Measurements from ENCODE around the gene PAFAH1B1. TPM values are rescaled to one million over a fixed set of nuclear protein-coding genes. Genes with fewer than 3 reads are reported as not detected.

PAFAH1B1 gene
- total RNA-seq, 4 donors from 2014 or later: 99.2 to 106 (median 105) TPM

DNA sequence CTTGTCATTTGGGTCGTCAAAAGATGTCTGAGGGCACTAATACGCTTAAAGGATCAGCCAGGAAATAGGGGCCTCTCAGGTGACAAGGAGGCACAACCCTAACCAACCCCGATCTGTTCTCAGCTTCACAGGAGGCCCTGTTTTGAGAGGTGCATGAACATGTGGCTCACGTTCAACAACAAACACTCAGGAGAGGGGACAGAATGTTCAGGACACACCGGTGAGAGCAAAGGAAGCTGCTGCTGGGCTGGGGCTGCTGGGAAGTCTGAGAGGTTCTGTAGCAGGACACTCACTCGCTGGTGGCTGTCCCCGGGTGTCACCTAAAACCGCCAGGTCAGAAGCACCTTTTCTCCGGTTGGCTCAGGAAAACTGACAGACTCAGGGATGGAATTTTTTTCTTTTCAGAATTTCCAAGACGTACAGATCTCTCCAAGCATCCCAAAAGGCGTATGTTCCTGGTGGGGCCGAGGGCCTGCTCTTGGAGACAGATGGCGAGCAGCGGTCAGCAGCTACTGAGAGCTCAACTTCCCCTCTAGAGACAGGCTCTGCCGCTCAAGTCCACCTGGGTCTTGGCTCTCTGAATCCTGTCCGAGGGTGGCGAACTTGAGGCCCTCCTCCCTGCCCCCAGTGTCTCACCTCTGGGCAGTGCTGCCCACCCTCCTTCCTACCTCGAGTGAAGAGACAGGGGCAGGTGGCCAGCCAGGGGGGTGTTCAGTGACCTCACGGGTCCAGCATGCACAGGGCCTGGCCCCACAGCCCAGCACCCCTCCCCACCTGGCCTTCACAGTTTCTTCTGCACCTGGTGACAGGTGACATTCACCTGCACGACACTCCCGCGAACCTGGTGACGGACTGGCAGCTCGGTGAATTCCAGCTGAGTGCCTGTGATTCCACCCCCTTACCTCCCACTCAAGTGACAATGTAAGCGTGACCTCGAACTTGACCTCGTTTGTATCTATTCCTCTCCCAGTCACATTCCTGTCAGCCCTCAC, 95.2 kb downstream of the PAFAH1B1 start:
- ATAC-seq (peak; percentile 64 to 73), DNase-seq (peak; percentile 86 to 88)
- peak overlapping the region; percentile 82 to 94 (median 90) for H3K27ac ChIP-seq
- H3K9me3 ChIP-seq: no peaks in the 10 kb centered on the region
- TF ChIP-seq POLR2A (IDR thresholded peaks at IDR 0.05): peak in 1 of 2 donors; percentile 50
- TF ChIP-seq CTCF (IDR thresholded peaks at IDR 0.05 in 4 of 5, conservative IDR thresholded peaks at IDR 0.05 in 1 of 5): no peak
- no peak overlapping the region for H3K4me3 ChIP-seq
- in situ Hi-C loops (cut with MboI; ENCODE audit: low sequenced_read_pairs in 4 of 4) (no loop called here), intact Hi-C loops (cut with DNase I; ENCODE audit: low total_unique reads) (loop anchor here (5.0 kb wide), 1 partner anchor 96 kb away; the partner anchor contains the start of gene PAFAH1B1)
- H3K27me3 ChIP-seq: no peaks in the 10 kb centered on the region
- H3K36me3 ChIP-seq: peaks cover 0 to 45% of the 10 kb centered on the region in 2 donors
- H3K4me1 ChIP-seq: peaks cover 38 to 41% of the 10 kb centered on the region in 2 donors

DNA sequence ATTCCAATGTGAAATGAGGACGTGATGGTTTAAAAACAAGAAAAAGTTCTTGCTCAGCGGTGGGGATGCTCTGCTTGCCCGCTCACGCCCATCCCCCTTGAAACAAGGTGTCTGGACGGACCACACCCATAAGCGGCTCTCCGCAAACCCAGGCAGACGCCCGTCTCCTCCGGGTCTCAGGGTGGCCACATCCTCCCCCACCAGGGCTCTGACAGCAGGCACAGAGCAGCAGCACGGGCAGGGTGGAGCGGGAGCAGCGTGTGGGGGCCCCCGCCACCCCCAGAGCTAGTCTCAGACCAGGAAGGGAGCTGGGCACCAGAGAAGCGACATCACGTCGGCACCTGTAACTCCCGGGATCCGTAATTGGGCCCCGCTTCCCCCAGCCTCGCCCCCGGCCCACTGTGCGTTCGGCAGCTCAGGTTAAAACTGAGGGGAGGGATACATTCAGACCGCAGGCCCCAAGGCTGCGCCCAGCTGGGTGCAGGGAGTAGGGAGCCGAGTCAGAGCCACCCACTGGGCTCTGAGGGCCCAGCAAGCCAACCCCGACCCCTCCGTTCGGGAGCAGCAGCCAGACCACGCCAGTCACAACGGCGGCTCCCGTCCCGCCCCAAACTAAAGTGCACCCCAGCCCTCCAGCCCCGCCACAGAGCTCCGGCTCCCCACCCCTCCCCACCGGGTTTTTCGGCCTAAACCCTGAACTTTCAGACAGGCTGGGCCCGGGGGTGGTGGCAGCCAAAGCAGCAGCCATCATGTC, 96.1 kb downstream of the PAFAH1B1 start:
- H3K4me3 ChIP-seq: peak overlapping the region in 2 of 4 donors; percentile 4 to 6
- intact Hi-C loops (cut with DNase I; ENCODE audit: low total_unique reads): loop anchor here (5.0 kb wide), 1 partner anchor 97 kb away; the partner anchor contains the start of gene PAFAH1B1
- peak in 1 of 2 donors; percentile 54 for DNase-seq
- peaks cover 0 to 45% of the 10 kb centered on the region in 2 donors for H3K36me3 ChIP-seq
- H3K27me3 ChIP-seq: no peaks in the 10 kb centered on the region
- peaks cover 38 to 41% of the 10 kb centered on the region in 2 donors for H3K4me1 ChIP-seq
- in situ Hi-C loops (cut with MboI; ENCODE audit: low sequenced_read_pairs in 4 of 4): no loop called here
- H3K9me3 ChIP-seq: no peaks in the 10 kb centered on the region
- no peak for ATAC-seq
- TF ChIP-seq CTCF (IDR thresholded peaks at IDR 0.05 in 4 of 5, conservative IDR thresholded peaks at IDR 0.05 in 1 of 5): no peak
- no peak for TF ChIP-seq POLR2A (IDR thresholded peaks at IDR 0.05)
- H3K27ac ChIP-seq: peak overlapping the region; percentile 82 to 94 (median 90)

GRCh38 chr17:2690165-2691068, 97.0 kb downstream of the PAFAH1B1 start:
- Histone ChIP-seq H3K27me3 (no peaks in the 10 kb centered on the region), H3K4me1 (peaks cover 38 to 41% of the 10 kb centered on the region in 2 donors), H3K36me3 (peaks cover 0 to 53% of the 10 kb centered on the region in 2 donors), H3K4me3 (peak overlapping the region in 1 of 4 donors; percentile 4), H3K27ac (peak overlapping the region; percentile 82 to 94 (median 90)), H3K9me3 (no peaks in the 10 kb centered on the region)
- in situ Hi-C loops (cut with MboI; ENCODE audit: low sequenced_read_pairs in 4 of 4): no loop called here
- peak in 1 of 2 donors; percentile 27 for DNase-seq
- no peak for ATAC-seq
- TF ChIP-seq POLR2A (IDR thresholded peaks at IDR 0.05): no peak
- TF ChIP-seq CTCF (IDR thresholded peaks at IDR 0.05 in 4 of 5, conservative IDR thresholded peaks at IDR 0.05 in 1 of 5): no peak
- intact Hi-C loops (cut with DNase I; ENCODE audit: low total_unique reads): no loop called here
